Measurements from ENCODE around the gene YTHDF1. TPM values are rescaled to one million over a fixed set of nuclear protein-coding genes. Genes with fewer than 3 reads are reported as not detected.

The YTHDF1 gene
- total and polyA plus RNA-seq, 2 of the 4 experiments (the other 2 are of a cell fraction) = 10.9 to 22.6 TPM

DNA sequence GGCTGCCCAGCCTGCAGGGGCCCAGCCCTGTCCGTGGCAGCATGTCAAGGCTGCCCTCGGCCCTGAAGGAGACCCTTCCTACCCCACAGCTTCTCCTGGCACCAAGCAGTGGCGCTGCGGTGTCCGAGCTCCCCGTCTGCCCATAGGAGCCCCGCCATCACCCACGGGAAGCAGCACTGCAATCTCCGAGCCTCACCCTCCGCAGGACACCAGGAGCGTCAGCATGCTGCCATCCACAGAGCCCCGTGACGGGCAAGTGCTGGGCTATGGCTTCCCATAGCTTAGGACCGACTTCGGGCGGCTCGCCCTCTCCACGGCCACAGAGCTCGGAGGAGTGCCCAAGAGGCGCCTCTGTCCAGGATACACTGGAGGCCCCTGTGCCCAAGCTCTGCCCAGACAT lies 25.1 kb downstream of the YTHDF1 start:
- DNase-seq = no peak
- CTCF ChIA-PET = no interaction called here
- in situ Hi-C loops (cut with MboI; ENCODE audit: low sequenced_read_pairs) = no loop called here

More for the DNA sequence above, 25.1 kb downstream of the YTHDF1 start:
- 0 out of 2 replicates have a peak, but pooled peaks cover 3% of the 10 kb centered on the region for H3K9me1 ChIP-seq (ENCODE audit: insufficient read depth, low read length)
- H3K14ac ChIP-seq (replicated peaks; ENCODE audit: low read depth, low read length) = no peak overlapping the region
- no peaks in the 10 kb centered on the region for H3K4me1 ChIP-seq (ENCODE audit: control insufficient read depth, insufficient read depth, low read length)
- no peak overlapping the region for H3K56ac ChIP-seq (ENCODE audit: extremely low read depth, insufficient read depth, low read length)
- no peak overlapping the region for H2BK15ac ChIP-seq (ENCODE audit: low read depth, low read length)
- H3K23ac ChIP-seq (ENCODE audit: low read depth, low read length) = no peak overlapping the region
- BruUV-seq (replicated peaks) = no TSS peak
- peaks cover 23% of the 10 kb centered on the region for H4K20me1 ChIP-seq (ENCODE audit: insufficient read depth, low read length)
- no peak overlapping the region for H2AK5ac ChIP-seq (ENCODE audit: low read depth, low read length)
- intact Hi-C loops (cut with micrococcal nuclease) = no loop called here
- no peaks in the 10 kb centered on the region; the same call in 1 of the 2 replicates for H3K27me3 ChIP-seq (ENCODE audit: control insufficient read depth, insufficient read depth, low read length)
- dilution Hi-C loops (cut with HindIII; ENCODE audit: low sequenced_read_pairs, unreplicated experiment) = no loop called here
- peaks cover 7% of the 10 kb centered on the region for H3K36me3 ChIP-seq (ENCODE audit: control insufficient read depth, insufficient read depth, low read length)
- TF ChIP-seq BHLHE40 (IDR thresholded peaks at IDR 0.05; ENCODE audit: low read depth, low read length) = no peak
- no peak for TF ChIP-seq FOS (IDR thresholded peaks at IDR 0.05; ENCODE audit: low read depth, low read length)
- TF ChIP-seq, protein P1, sequence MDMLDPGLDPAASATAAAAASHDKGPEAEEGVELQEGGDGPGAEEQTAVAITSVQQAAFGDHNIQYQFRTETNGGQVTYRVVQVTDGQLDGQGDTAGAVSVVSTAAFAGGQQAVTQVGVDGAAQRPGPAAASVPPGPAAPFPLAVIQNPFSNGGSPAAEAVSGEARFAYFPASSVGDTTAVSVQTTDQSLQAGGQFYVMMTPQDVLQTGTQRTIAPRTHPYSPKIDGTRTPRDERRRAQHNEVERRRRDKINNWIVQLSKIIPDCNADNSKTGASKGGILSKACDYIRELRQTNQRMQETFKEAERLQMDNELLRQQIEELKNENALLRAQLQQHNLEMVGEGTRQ (IDR thresholded peaks at IDR 0.05; ENCODE audit: low read depth, low read length) = no peak
- TF ChIP-seq MAZ (IDR thresholded peaks at IDR 0.05; ENCODE audit: borderline replicate concordance, low read depth, low read length) = no peak
- no peak for TF ChIP-seq MXI1 (IDR thresholded peaks at IDR 0.05; ENCODE audit: borderline replicate concordance, low read depth, low read length)
- TF ChIP-seq RAD21 (IDR thresholded peaks at IDR 0.05; ENCODE audit: low read length) = no peak
- TF ChIP-seq MAFK (IDR thresholded peaks at IDR 0.05; ENCODE audit: low read depth, low read length) = no peak
- TF ChIP-seq RCOR1 (IDR thresholded peaks at IDR 0.05; ENCODE audit: insufficient replicate concordance, low read length) = no peak
- no peak for TF ChIP-seq POLR2A (IDR thresholded peaks at IDR 0.05; ENCODE audit: low read depth, low read length)
- TF ChIP-seq SMC3 (IDR thresholded peaks at IDR 0.05; ENCODE audit: low read depth, low read length) = no peak
- TF ChIP-seq, protein P2, sequence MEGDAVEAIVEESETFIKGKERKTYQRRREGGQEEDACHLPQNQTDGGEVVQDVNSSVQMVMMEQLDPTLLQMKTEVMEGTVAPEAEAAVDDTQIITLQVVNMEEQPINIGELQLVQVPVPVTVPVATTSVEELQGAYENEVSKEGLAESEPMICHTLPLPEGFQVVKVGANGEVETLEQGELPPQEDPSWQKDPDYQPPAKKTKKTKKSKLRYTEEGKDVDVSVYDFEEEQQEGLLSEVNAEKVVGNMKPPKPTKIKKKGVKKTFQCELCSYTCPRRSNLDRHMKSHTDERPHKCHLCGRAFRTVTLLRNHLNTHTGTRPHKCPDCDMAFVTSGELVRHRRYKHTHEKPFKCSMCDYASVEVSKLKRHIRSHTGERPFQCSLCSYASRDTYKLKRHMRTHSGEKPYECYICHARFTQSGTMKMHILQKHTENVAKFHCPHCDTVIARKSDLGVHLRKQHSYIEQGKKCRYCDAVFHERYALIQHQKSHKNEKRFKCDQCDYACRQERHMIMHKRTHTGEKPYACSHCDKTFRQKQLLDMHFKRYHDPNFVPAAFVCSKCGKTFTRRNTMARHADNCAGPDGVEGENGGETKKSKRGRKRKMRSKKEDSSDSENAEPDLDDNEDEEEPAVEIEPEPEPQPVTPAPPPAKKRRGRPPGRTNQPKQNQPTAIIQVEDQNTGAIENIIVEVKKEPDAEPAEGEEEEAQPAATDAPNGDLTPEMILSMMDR (conservative IDR thresholded peaks at IDR 0.05; ENCODE audit: low read depth, low read length) = no peak
- TF ChIP-seq, protein P3, sequence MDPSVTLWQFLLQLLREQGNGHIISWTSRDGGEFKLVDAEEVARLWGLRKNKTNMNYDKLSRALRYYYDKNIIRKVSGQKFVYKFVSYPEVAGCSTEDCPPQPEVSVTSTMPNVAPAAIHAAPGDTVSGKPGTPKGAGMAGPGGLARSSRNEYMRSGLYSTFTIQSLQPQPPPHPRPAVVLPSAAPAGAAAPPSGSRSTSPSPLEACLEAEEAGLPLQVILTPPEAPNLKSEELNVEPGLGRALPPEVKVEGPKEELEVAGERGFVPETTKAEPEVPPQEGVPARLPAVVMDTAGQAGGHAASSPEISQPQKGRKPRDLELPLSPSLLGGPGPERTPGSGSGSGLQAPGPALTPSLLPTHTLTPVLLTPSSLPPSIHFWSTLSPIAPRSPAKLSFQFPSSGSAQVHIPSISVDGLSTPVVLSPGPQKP (IDR thresholded peaks at IDR 0.05; ENCODE audit: borderline replicate concordance, low read depth, low read length) = no peak
- no peak for TF ChIP-seq RFX5 (IDR thresholded peaks at IDR 0.05; ENCODE audit: low read depth, low read length)
- no peak for TF ChIP-seq CHD1 (IDR thresholded peaks at IDR 0.05; ENCODE audit: low read depth, low read length)
- TF ChIP-seq NFE2L2 (IDR thresholded peaks at IDR 0.05; ENCODE audit: low read depth, low read length) = no peak
- no peak for TF ChIP-seq CEBPB (IDR thresholded peaks at IDR 0.05; ENCODE audit: low read depth, low read length)
- no peak overlapping the region for H3K4me2 ChIP-seq (ENCODE audit: low read depth, low read length)
- H3K18ac ChIP-seq (ENCODE audit: low read depth, low read length) = no peak overlapping the region
- no peaks in the 10 kb centered on the region for H3K9me3 ChIP-seq (ENCODE audit: control insufficient read depth, insufficient read depth, low read length)
- WGBS, 2 experiments (ENCODE audit: extremely low coverage in 2 of 2, insufficient read length in 1 of 2) = 86% methylated on average over 19 of the region's 20 CpGs; no CpG with 5 or more reads in 1 of the 2 experiments
- no peak overlapping the region for H2AK9ac ChIP-seq (replicated peaks; ENCODE audit: low read depth, low read length, poor library complexity)
- H4K8ac ChIP-seq (ENCODE audit: low read depth in 2 of 2, low read length in 2 of 2) = no peak overlapping the region
- H2AFZ ChIP-seq (replicated peaks; ENCODE audit: low read length, poor library complexity) = no peak overlapping the region
- no peak overlapping the region for H3K4me3 ChIP-seq (ENCODE audit: insufficient read depth, low read depth, low read length)
- no peak overlapping the region for H2BK120ac ChIP-seq (ENCODE audit: low read depth, low read length)
- peaks cover 0 to 18% of the 10 kb centered on the region in 2 experiments; a peak in 2 of 4 replicates for H3K79me1 ChIP-seq (ENCODE audit: low read depth in 1 of 2, low read length in 2 of 2)
- H2BK20ac ChIP-seq (ENCODE audit: low read depth, low read length) = no peak overlapping the region
- H4K91ac ChIP-seq (ENCODE audit: insufficient read depth, low read depth, low read length) = no peak overlapping the region
- no peak overlapping the region for H3K4ac ChIP-seq (ENCODE audit: low read depth, low read length)
- no peak overlapping the region for H2BK5ac ChIP-seq (ENCODE audit: low read depth, low read length, poor library complexity, severe bottlenecking)
- POLR2A ChIA-PET (ENCODE audit: unreplicated experiment) = interaction anchor here (0.6 kb wide), 1 partner anchor 13 kb away, joined by 3 read pairs; no protein-coding TSS in a partner anchor
- H3K27ac ChIP-seq (ENCODE audit: insufficient read depth, low read length) = no peak overlapping the region
- ATAC-seq (ENCODE audit: low read depth) = no peak
- no peak overlapping the region for H4K5ac ChIP-seq (ENCODE audit: low read depth, low read length)
- no peak overlapping the region for H3K9ac ChIP-seq (ENCODE audit: low read depth, low read length)
